Sigmoid colon (tissue), 7 donors: Measurements from ENCODE around the gene HLF. TPM values are rescaled to one million over a fixed set of nuclear protein-coding genes. Genes with fewer than 3 reads are reported as not detected.
"Not testable (repeated sequence)": the region's sequence is repeated elsewhere in the genome, so short reads cannot be mapped to it uniquely, and the experiment has no call there.

ENCODE experiments used
- DNase-seq: peaks from one replicate; pipeline ENCODE4 v3.0.0-alpha.2; 2019
- H3K27ac ChIP-seq, 4 donors: fragments of 200-600 bp; sonication (generic); one replicate each; pipeline ENCODE4 v1.5.1; 2016 to 2019; ENCODE audit warnings: mild to moderate bottlenecking in 1 of 4
- H3K27me3 ChIP-seq, 3 donors: fragments of 200-600 bp; sonication (generic); one replicate each; pipeline ENCODE4 v1.5.1; 2019; ENCODE audit warnings: mild to moderate bottlenecking in 1 of 3
- H3K36me3 ChIP-seq, 4 donors: fragments of 200-600 bp; sonication (generic); one replicate each; pipeline ENCODE4 v1.5.1; 2016 to 2019
- H3K4me1 ChIP-seq, 4 donors: fragments of 200-600 bp; sonication (generic); one replicate each; pipeline ENCODE4 v1.5.1; 2017 to 2019
- H3K4me3 ChIP-seq, 4 donors: fragments of 200-600 bp; sonication (generic); one replicate each; pipeline ENCODE4 v1.5.1; 2017 to 2019; ENCODE audit warnings: mild to moderate bottlenecking in 2 of 4, moderate library complexity in 1 of 4
- H3K9me3 ChIP-seq, 4 donors: fragments of 200-600 bp in 3 of 4; sonication (generic) in 3 of 4; one replicate each; pipeline versions ENCODE4 v1.5.1 to v1.6.1; 2013 to 2019
- EP300 ChIP-seq, 4 donors: sonication (generic); formaldehyde crosslinking; IDR thresholded peaks; one replicate each; pipeline ENCODE4 v1.6.1; 2017; ENCODE audit warnings: antibody characterized with exemption in 4 of 4
- POLR2A ChIP-seq, 2 donors: fragments of 450-650 bp; IDR thresholded peaks; one replicate each; pipeline ENCODE4 v1.6.1; 2016; ENCODE audit warnings: antibody characterized with exemption in 2 of 2, mild to moderate bottlenecking in 2 of 2, moderate library complexity in 2 of 2
- POLR2AphosphoS5 ChIP-seq, 4 donors: sonication (generic); formaldehyde crosslinking; IDR thresholded peaks; one replicate each; pipeline ENCODE4 v1.6.1; 2017; ENCODE audit warnings: antibody characterized with exemption in 4 of 4
- WGBS, 2 donors: extraction: QIAGEN DNeasy Blood & Tissue Kit; methylation state at CpG; one replicate each; pipeline ENCODE4 v1.1.7; 2013; 5-methylcytosine and 5-hydroxymethylcytosine counted together
- intact Hi-C: fragments of 100-400 bp; cut with DNase I; formaldehyde crosslinking; loops from one replicate; pipeline ENCODE4 v1.15.1; 2023
- polyA plus RNA-seq, 3 donors: library from polyadenylated mRNA; stranded (reverse); fragments of 200-250 nt; gene quantifications; one replicate each; pipeline ENCODE4 v1.2.3, GENCODE V29; 2013
- total RNA-seq, 4 donors: library from RNA; depleted of rRNA; stranded (reverse); fragments of >200 nt; gene quantifications; one replicate each; pipeline ENCODE4 v1.1.0, GENCODE V29; 2016
- TF ChIP-seq, protein P1 (sequence below), 4 experiments: fragments of 450-650 bp in 3 of 4; fragments of 200-600 bp in 1 of 4; IDR thresholded peaks; one replicate each; pipeline ENCODE4 v1.5.1; 2016 to 2019; ENCODE audit warnings: antibody characterized with exemption in 4 of 4, mild to moderate bottlenecking in 3 of 4, moderate library complexity in 2 of 4
- donor health status: healthy with polysubstance abuse.
- donor health status: Bipolar disorder and iron deficiency.
- donor health status: healthy.

Gene HLF
- total and polyA plus RNA-seq, 7 donors: 0.92 to 54.0 (median 41.7) TPM

DNA sequence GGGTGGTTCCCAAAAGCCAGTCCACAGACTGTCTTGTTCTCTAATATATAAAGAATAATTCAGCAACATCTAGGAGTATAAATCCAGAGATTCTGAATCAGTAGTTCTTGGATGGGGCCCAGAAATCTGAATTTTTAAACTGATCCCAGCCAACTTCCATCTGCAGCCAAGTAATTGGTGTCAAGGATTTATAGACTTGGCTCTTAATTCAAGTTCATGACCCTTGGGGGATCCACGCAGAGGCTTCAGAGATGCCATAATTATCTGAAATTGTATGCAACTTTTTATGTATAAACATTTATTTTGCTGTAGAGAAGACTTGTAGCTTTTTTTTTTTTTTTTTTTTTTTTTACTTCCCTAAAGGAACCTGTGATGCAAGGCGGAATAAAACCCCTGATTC lies 60.6 kb downstream of the HLF start:
- intact Hi-C loops: no loop called here
- H3K9me3 ChIP-seq: no peaks in the 10 kb centered on the region
- peaks cover 0 to 21% (median 13%) of the 10 kb centered on the region in 4 donors for H3K4me1 ChIP-seq
- H3K4me3 ChIP-seq: no peak overlapping the region
- H3K27ac ChIP-seq: no peak overlapping the region
- DNase-seq: no peak
- no peaks in the 10 kb centered on the region for H3K27me3 ChIP-seq
- TF ChIP-seq POLR2A (IDR thresholded peaks at IDR 0.05) (no peak), EP300 (IDR thresholded peaks at IDR 0.05) (no peak), POLR2AphosphoS5 (IDR thresholded peaks at IDR 0.05) (peak in 3 of 4 donors; percentile 15 to 24 (median 22))
- TF ChIP-seq, protein P1, sequence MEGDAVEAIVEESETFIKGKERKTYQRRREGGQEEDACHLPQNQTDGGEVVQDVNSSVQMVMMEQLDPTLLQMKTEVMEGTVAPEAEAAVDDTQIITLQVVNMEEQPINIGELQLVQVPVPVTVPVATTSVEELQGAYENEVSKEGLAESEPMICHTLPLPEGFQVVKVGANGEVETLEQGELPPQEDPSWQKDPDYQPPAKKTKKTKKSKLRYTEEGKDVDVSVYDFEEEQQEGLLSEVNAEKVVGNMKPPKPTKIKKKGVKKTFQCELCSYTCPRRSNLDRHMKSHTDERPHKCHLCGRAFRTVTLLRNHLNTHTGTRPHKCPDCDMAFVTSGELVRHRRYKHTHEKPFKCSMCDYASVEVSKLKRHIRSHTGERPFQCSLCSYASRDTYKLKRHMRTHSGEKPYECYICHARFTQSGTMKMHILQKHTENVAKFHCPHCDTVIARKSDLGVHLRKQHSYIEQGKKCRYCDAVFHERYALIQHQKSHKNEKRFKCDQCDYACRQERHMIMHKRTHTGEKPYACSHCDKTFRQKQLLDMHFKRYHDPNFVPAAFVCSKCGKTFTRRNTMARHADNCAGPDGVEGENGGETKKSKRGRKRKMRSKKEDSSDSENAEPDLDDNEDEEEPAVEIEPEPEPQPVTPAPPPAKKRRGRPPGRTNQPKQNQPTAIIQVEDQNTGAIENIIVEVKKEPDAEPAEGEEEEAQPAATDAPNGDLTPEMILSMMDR (IDR thresholded peaks at IDR 0.05): no peak
- WGBS, 2 donors: 71 to 73% methylated on average over 2 of the region's 2 CpGs
- H3K36me3 ChIP-seq: peaks cover 0 to 30% (median 3%) of the 10 kb centered on the region in 4 donors

DNA sequence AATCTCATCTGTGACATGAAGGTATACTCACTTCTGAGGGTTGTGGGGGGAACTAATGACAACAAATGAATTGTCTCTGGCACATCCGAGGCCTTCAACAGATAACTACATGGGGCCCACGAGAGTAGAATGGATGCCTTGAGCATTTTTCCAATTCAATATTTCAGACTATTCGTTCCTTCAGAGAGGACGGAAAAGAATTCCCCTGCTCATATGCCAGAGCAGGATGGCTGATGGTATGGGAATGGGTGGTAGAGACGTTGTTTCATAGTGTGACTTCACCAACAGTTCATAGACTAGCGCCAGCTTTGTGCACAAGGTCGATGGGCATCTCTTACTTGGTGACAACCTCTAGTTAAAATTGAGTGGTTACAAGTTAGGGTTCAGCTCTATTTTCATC lies 61.3 kb downstream of the HLF start:
- no peak for DNase-seq
- Histone ChIP-seq H3K36me3 (peaks cover 0 to 24% (median 0%) of the 10 kb centered on the region in 4 donors), H3K27ac (no peak overlapping the region), H3K9me3 (no peaks in the 10 kb centered on the region), H3K4me3 (no peak overlapping the region), H3K4me1 (peaks cover 0 to 21% (median 13%) of the 10 kb centered on the region in 4 donors), H3K27me3 (no peaks in the 10 kb centered on the region)
- TF ChIP-seq, protein P1 (IDR thresholded peaks at IDR 0.05): no peak
- TF ChIP-seq POLR2AphosphoS5 (IDR thresholded peaks at IDR 0.05) (no peak), POLR2A (IDR thresholded peaks at IDR 0.05) (no peak), EP300 (IDR thresholded peaks at IDR 0.05) (no peak)
- 91 to 95% methylated on average over 7 of the region's 7 CpGs for WGBS, 2 donors
- intact Hi-C loops: no loop called here

DNA sequence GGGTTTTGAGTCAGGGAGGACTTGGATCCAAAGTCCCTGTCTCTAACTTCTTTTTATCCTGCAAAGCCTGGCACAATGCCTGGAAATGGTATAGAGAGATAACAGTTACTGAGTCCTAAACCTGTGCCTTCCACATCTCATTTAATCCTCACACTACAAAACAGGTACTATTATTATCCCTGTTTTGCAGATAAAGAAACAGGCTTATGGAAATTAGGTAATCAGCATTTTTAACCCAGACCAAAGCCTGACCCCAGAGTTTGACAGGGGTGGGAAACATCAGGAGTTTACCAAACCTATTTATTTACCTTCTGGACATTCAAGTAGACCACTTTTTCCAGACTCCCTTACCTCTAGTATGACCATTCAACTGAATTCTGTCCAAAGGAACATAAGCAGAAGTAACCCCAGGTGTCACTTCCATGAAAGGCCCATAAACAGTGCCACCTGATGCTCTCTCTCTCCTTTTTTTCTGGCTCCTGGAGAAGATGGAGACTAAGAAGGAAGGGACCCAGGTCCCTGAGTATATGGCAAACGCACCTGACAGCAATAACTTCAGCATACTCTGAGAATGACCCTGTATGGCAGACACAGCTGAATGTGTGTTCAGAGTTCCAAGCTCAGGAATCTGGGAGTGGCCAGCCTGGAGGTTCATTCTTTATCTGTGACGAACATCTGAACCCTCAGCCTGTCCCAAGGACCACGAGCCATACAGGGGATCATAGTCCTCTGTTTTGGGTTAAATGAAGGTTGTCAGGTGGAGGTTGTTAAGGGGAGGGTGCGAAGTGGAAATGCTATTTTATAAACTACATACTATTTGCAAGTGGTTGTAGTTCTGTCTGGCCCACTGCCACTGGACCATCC lies 62.7 kb downstream of the HLF start:
- H3K4me3 ChIP-seq: no peak overlapping the region
- no peak for DNase-seq
- H3K36me3 ChIP-seq: peaks cover 0 to 11% (median 0%) of the 10 kb centered on the region in 4 donors
- H3K9me3 ChIP-seq: no peaks in the 10 kb centered on the region
- WGBS, 2 donors: 27 to 61% methylated on average over 4 of the region's 4 CpGs
- no peaks in the 10 kb centered on the region for H3K27me3 ChIP-seq
- peaks cover 0 to 21% (median 13%) of the 10 kb centered on the region in 4 donors for H3K4me1 ChIP-seq
- intact Hi-C loops: no loop called here
- H3K27ac ChIP-seq: no peak overlapping the region
- TF ChIP-seq EP300 (IDR thresholded peaks at IDR 0.05) (no peak), POLR2AphosphoS5 (IDR thresholded peaks at IDR 0.05) (no peak), POLR2A (IDR thresholded peaks at IDR 0.05) (no peak)
- TF ChIP-seq, protein P1 (IDR thresholded peaks at IDR 0.05): no peak

DNA sequence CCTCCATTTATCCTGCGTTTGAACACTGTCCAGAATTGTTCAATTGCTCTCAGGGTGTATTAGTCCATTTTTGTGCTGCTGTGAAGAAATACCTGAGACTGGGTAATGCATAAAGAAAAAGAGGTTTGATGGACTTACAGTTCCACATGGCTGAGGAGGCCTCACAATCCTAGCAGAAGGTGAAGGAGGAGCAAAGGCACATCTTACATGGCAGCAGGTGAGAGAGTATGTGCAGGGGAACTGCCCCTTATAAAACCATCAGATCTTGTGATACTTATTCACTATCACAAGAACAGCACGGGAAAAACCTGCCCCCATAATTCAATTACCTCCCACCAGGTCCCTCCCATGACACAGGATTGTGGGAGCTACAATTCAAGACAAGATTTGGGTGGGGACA lies 63.8 kb downstream of the HLF start:
- DNase-seq, H3K27ac ChIP-seq, H3K4me3 ChIP-seq, H3K9me3 ChIP-seq, intact Hi-C loops, H3K27me3 ChIP-seq, H3K36me3 ChIP-seq: not testable (repeated sequence)
- 79 to 86% methylated on average over 2 of the region's 2 CpGs for WGBS, 2 donors
- H3K4me1 ChIP-seq: peaks cover 0 to 21% (median 13%) of the 10 kb centered on the region in 4 donors

DNA sequence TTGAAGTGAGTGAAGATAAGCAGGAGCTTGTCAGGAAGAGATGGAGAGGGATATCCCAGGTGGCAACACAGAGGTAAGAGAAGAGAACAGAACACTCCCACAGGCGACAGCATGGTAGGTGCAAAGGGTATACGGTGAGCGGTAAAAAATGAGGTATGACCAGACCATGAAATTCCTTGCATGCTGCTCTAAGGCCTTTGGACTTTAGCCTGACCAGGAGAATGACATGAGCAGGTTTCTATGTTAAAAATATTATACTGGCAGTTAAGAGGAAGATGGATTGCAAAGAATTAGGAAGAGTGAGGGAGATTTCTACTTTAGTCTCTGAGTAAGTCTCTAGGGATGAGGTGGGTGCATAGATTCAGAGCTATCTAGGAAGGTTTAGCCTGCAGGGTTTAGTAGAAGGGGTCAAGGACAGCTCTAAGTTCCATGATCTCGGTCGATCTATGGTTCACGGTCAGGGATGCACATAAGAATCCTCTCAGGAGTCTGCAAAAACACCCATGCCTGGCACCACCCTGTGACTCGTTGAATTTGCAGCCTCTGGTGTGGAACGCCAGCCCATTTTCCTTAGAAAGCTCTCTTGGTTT lies 65.7 kb downstream of the HLF start:
- DNase-seq: no peak
- Histone ChIP-seq H3K36me3 (no peaks in the 10 kb centered on the region), H3K27me3 (no peaks in the 10 kb centered on the region), H3K4me3 (no peak overlapping the region), H3K4me1 (peaks cover 0 to 15% (median 5%) of the 10 kb centered on the region in 4 donors), H3K27ac (no peak overlapping the region), H3K9me3 (no peaks in the 10 kb centered on the region)
- intact Hi-C loops: no loop called here
- TF ChIP-seq POLR2AphosphoS5 (IDR thresholded peaks at IDR 0.05) (no peak), EP300 (IDR thresholded peaks at IDR 0.05) (no peak), POLR2A (IDR thresholded peaks at IDR 0.05) (no peak)
- TF ChIP-seq, protein P1 (IDR thresholded peaks at IDR 0.05): no peak
- 77 to 92% methylated on average over 8 of the region's 8 CpGs for WGBS, 2 donors
